C4-2B (cell line): ENCODE measurements around the gene RBP2.

Source experiments
- CTCF ChIP-seq: fragments of 450-650 bp; conservative IDR thresholded peaks from 2 replicates; pipeline ENCODE4 v1.5.1; 2017; ENCODE audit warnings: mild to moderate bottlenecking
- ZFX ChIP-seq: fragments of 450-650 bp; IDR thresholded peaks from 2 replicates; pipeline ENCODE4 v1.6.1; 2017

GRCh38 chr3:139447486-139447885 is 28.8 kb downstream of the RBP2 start:
- TF ChIP-seq CTCF (no peak), ZFX (no peak)
